Liver (tissue), 3 donors: ENCODE data around the gene BPTF.

ENCODE experiments used
- FOXA1 ChIP-seq: IDR thresholded peaks from 2 replicates; pipeline ENCODE4 v1.6.1; 2016; ENCODE audit warnings: antibody characterized with exemption
- GABPA ChIP-seq, 2 donors: IDR thresholded peaks in 1 of 2; conservative IDR thresholded peaks in 1 of 2; 2 replicates each; pipeline ENCODE4 v1.6.1; 2016; ENCODE audit warnings: antibody characterized with exemption in 2 of 2, mild to moderate bottlenecking in 1 of 2, moderate library complexity in 1 of 2
- JUND ChIP-seq, 2 donors: IDR thresholded peaks; 2 replicates each; pipeline ENCODE4 v1.6.1; 2016; ENCODE audit warnings: antibody characterized with exemption in 2 of 2
- RXRA ChIP-seq, 2 donors: IDR thresholded peaks; 2 replicates each; pipeline ENCODE4 v1.6.1; 2017 to 2018; ENCODE audit warnings: antibody characterized with exemption in 2 of 2, mild to moderate bottlenecking in 1 of 2
- SP1 ChIP-seq: IDR thresholded peaks from 2 replicates; pipeline ENCODE4 v1.6.1; 2018; ENCODE audit warnings: antibody characterized with exemption, mild to moderate bottlenecking
- TF ChIP-seq, protein P1 (sequence below): fragments of 150-350 bp; IDR thresholded peaks from 2 replicates; pipeline ENCODE4 v1.5.1; 2017; ENCODE audit warnings: improper control_type of control experiment, low read depth, low read length; ENCODE audit not compliant: missing input control
- donor health status: healthy.
- donor health status: healthy.

DNA sequence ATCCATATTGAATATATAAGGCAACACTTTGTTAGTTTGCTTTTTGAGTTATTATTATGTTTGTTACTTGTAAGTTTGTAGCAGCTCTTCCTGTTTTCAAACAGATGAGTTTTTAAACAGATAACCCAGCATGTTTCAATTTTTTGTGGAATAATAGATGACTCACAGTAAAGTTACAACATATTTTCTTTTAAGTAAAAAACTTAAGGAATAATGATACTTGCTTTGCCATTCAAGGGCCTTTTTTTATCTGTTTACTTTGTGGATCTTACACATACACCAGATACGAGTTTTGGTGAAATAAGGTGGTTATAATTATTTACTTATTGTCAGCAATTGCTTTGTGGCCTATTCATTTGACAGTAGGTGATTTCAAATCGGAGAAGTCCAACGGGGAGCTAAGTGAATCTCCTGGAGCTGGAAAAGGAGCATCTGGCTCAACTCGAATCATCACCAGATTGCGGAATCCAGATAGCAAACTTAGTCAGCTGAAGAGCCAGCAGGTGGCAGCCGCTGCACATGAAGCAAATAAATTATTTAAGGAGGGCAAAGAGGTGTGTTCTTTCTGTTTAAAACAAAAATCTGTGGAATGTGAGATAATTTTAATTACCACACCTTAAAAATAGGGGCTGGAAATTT, 66.3 kb downstream of the BPTF start:
- TF ChIP-seq, protein P1, sequence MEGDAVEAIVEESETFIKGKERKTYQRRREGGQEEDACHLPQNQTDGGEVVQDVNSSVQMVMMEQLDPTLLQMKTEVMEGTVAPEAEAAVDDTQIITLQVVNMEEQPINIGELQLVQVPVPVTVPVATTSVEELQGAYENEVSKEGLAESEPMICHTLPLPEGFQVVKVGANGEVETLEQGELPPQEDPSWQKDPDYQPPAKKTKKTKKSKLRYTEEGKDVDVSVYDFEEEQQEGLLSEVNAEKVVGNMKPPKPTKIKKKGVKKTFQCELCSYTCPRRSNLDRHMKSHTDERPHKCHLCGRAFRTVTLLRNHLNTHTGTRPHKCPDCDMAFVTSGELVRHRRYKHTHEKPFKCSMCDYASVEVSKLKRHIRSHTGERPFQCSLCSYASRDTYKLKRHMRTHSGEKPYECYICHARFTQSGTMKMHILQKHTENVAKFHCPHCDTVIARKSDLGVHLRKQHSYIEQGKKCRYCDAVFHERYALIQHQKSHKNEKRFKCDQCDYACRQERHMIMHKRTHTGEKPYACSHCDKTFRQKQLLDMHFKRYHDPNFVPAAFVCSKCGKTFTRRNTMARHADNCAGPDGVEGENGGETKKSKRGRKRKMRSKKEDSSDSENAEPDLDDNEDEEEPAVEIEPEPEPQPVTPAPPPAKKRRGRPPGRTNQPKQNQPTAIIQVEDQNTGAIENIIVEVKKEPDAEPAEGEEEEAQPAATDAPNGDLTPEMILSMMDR = peak; percentile 31
- TF ChIP-seq FOXA1 (no peak), SP1 (no peak), JUND (IDR thresholded peaks at IDR 0.05) (no peak), RXRA (IDR thresholded peaks at IDR 0.05) (no peak), GABPA (IDR thresholded peaks at IDR 0.05 in 1 of 2, conservative IDR thresholded peaks at IDR 0.05 in 1 of 2) (no peak)
